GM21515 (cell line): ENCODE data around the gene POLK.
"Not testable (repeated sequence)": the region's sequence is repeated elsewhere in the genome, so short reads cannot be mapped to it uniquely, and the experiment has no call there.

Source experiments
- ATAC-seq: cut with Tn5 transposase; IDR thresholded peaks from one replicate; pipeline ENCODE4 v1.9.1; 2021; ENCODE audit not compliant: unreplicated experiment

The POLK gene

DNA sequence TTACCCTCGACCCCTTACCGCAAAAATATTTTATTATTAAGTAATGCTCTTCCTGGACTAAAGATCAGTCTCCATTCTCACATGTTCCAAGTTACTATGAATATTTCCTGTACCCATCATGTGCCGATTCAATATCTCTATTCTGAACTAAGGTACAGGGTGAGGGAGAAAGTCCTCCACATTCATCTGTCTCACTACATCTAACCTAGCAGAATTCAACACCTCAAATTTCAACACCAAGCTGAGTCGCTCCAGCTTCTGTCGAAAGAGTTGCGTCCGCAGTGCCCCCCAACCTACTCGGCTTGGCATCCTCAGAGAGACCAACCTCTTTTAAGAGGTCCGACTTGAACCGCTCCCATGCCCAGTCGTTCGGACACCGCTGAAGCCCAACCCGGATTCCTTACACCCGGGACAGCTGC is 1.3 kb upstream of the POLK start:
- ATAC-seq, result peak; percentile 3

DNA sequence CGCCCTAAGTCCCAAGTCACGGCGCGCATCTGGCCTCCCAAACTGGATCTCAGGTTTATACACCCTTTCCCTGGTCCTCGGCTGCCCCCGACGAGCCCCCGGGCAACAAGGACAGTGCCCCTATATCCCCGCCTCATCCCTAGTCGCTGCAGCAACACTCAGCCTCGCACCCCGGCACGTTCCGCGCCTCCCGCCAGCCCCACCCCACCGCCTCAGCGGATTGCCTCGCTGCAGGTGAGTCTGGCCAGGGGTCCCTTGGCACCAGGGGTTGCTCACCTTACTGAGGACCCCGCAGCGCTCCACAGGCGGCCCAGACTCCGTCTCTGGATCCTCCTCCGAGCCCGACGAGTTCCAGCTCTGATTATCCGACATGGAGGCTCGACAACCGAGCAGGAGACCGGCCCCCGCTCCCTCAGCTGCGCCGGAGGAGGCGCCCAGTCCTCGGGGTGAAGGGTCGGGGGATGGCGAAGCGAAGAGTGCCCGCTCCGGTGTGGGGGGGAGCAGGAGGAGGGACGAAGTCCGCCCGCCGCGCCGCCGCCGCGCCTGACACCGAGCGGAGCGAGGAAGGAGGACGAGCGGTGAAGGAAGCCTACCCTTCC is 756 bp upstream of the POLK start:
- ATAC-seq, result peak; percentile 28

DNA sequence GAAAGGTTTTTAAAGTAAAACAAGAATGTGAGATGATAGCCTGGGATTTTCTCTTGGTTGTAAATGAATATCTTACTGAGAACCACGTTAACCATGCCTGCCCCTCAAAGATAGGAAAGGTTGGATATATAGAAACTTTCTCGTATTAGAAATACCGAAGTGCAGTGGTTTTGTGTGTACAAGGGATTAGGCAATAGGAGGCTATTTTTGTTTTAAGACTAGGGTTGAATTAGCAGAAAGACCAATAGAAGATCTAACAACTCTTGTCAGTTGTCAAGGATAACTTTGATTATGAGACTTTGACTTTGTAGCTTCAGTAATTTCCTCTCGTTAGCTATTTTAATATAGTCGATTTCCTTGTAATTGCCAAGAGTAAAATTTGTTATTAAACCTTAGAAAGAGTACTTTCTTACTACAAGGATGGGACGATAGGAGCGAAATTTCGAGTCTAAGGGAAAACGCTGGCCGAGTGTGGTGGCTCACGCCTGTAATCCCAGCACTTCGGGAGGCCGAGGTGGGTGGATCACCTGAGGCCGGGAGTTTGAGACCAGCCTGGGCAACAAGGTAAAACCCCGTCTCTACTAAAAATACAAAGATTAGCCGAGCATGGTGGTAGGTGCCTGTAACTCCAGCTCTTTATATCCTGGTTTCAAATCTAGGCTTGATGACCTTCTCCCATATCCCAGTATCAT is 838 bp downstream of the POLK start:
- ATAC-seq, result no peak

DNA sequence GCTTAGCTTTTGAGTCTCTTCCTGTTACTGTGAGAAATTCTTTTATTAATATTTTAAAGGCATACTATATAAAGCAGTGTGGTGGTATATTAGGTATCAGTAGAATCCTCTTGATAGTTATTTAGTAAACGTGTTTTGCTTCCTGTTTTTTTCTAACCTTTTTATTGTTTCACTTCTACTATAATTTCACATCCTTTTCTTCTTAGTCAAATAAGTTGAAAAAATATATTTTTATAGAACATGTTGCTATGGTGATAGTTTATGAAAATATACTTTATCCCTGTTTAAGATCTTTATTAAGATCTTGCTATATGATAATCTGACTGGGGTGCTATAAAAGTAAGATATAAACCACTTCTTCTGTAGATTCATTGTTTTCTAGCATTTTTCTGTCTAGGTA is 2.1 kb downstream of the POLK start:
- no peak for ATAC-seq

DNA sequence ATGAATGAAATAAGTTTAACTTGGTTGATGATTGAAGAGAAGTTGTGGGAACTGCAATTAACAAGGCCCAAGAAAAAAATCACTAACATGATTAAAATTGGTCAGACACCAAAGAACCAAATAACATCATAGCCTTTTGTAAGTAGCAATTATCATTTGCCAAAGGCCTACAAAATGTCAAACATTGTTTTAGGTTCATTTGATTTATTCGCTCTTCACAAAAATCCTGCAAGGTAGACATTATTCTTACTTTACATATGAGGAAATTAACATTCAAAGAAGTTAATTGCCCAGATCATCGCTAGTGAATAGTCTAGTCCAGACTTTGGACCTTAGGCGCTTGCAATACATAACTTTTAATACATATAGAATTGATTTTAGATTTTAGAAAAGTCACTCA is 2.6 kb downstream of the POLK start:
- no peak for ATAC-seq

DNA sequence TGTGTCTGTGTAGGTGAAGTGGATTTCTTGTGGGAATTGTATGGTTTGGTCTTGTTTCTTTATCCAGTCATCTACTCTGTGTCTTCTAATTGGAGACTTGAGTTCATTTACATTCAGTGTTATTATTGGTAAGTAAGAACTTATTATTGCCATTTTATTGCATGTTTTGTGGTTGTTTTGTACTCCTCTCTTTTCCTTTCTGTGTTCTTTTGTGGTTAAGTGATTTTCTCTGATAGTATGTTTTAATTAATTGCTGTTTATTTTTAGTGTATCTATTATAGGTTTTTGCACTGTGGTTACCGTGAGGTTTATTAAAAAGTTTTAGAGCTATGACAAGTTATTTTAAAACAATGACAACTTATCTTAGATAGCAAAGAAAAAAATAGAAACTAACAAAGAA is 8.1 kb downstream of the POLK start:
- ATAC-seq, result no peak

DNA sequence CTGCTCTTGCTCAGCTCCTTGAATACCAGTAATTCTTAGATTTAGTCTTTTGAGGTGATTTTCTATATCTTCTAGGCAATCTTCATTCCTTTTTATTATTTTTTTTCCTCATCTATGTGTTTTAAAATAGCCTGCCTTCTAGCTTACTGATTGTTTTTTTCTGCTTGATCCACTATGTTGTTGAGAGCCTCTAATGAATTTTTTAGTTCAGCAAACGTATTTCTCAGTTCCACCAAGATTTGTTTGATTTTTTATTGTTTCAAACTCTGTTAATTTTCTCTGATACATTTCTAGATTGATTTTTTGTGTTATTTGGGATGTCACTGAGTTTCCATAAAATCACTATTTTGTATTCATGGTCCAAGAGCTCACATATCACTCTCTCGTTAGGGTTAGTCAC is 9.5 kb downstream of the POLK start:
- ATAC-seq, result no peak

DNA sequence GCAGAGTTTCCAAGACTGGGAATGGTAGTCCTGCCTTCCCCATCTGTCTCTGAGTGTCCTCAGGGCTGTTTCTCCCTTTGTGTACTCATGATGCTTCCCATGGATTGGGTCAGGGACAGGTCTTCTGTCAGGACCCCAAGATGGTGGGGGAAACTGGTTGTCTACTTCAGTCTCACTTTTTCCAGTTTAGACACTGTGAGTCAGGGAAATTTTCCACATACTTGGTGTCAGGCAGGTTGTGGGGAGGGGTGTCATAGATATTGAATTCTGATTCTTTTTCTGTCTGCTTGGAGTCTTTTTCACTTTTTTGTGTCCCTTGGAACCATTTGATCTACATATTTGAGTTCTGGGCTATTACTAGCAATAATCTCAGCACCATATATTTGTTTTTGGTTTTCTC is 10.3 kb downstream of the POLK start:
- no peak for ATAC-seq

DNA sequence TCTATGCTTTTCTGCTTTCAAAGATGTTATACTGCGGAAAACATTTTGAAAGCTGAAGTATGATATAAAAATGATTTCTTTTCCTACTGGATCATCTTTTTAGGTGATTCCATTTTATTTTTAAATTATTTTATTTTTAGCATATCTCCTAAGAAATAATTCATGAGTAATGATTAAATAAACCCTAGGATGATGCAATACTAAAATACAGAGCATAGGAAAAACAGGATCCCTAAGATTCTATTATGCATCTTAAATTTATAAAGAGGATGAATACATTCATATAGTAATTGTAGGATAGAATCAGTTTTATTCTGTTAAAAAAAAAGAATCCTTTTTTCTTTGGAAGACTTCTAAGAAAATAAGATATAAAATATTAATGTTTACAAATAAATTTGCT is 10.9 kb downstream of the POLK start:
- no peak for ATAC-seq

DNA sequence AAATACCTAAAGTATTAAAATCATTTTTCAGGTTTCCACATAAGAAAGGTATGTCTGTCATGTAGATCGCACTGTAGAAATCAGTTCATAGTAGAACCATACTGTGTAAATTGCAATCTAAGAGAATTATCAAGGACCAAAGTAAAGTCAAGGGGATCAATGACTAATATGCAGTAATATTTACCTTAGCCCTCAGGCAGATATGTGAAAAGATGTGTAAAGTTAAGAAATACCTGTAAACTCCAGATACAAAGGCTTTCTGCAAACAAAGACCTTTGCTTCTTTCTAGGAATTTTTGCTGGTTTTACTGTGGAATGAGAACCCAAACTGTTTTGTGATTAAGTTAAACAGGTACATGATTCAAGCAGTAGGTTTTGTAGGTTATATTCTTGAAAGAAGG is 11.6 kb downstream of the POLK start:
- ATAC-seq, result no peak

DNA sequence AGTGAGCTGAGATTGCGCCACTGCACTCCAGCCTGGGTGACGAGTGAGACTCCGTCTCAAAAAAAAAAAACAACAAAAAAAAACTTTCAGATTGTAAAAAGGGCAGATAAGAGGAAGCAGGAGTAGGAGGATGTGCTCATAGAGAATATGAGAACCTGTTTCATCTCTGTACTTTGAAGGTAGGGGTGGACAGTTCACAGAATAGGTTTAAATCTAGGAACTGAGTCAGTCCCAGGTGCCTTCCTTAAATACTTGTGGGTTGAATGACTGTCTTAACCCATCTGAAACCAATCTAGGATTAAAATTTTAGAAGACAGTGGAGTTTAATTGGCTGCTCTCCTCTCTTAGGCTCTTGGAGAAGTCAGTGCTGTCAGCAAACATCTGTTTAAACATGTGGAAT is 12.4 kb downstream of the POLK start:
- ATAC-seq, result peak; percentile 89

DNA sequence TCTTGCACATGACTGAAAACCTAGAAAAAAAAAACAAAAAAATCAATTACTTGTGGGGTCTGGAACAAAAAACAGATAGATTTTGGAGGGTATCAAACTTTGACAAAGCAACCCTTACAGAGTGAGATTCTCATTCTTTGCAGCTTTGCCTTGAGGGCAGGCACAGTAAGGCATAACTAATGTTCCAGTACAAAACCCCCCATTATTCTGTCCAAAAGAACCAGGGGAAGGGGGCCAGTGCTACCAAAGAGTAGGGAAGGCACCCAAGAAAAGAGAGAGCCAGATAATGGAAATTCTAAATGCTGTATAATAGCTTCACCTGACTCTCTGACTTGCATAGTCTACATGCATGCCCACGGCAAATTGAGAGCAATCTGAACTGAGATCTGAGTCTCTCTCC is 12.9 kb downstream of the POLK start:
- no peak for ATAC-seq

DNA sequence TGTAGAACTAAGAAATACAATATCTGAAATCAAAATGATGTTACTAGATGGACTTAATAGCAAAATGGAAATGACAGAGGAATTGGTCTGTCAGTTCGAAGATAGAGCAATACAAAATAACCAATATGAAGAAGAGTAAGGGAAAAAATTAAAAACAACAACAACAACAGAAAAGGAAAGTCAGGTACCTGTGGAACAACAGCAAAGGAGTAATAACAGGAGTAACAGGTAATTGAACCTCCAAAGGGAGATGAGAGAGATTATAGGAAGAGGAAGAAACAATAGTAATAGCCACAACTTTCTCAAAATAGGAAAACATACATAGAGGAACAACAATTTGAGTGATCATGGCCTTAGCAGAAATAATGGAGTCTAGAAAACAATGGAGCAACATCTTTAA is 13.7 kb downstream of the POLK start:
- ATAC-seq, result no peak

DNA sequence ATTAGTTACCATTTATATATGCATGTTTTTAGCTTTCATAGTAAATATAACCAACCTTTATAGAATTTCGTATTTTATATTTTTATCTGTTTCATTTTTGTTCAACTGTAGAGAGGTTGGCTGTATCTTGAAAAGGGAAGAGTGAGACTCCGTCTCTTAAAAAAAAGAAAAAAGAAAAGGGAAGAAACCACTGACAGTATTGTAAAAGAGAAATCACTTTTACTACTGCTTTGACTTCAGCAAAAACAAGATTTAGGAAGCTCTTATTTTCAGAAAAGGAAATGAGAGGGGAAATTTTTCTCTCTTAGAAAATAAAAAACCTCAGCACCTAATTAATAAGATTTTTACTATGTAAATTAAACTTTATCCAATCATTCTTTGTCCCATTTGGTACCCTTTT is 14.4 kb downstream of the POLK start:
- ATAC-seq, result no peak

DNA sequence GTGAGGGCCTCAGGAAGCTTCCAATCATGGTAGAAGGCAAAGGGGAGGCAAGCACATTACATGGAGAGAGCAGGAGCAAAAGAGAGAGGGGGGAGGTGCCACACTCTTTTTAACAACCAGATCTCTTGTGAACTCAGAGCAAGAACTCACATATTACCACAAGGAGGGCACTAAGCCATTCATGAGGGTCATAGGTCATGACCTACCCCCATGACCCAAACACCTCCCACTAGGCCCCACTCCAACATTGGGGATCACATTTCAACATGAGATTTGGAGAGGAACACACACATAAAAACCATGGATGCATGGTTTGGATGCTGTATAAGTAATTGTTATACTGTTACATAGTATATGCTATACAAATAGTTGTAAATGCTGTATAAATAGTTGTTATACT is 17.5 kb downstream of the POLK start:
- ATAC-seq, result no peak

DNA sequence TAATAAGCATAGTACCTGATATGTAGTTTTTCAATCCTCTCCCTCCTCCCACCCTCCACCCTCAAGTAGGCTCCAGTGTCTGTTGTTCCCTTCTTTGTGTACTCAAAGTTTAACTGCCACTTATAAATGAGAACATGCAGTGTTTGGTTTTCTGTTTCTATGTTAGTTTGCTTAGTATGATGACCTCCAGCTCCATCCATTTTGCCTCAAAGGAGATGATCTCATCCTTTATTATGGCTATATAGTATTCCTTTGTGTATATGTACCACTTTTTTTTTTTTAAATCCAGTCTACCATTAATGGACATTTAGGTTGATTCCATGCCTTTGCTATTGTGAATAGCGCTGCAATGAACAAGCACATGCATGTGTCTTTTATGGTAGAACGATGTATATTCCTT is 20.5 kb downstream of the POLK start:
- ATAC-seq, result no peak

DNA sequence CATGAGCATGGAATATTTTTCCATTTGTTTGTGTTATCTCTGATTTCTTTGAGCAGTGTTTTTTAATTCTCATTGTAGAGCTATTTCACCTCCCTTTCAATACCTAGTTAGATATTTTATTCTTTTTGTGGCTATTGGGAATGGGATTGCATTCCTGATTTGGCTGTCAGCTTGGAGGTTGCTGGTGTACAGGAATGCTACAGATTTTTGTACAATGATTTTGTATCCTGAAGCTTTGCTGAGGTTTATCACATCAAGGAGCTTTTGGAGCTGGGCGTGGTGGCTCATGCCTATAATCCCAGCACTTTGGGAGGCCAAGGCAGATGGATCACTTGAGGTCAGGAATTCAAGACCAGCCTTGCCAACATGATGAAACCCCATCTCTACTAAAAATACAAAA is 22.0 kb downstream of the POLK start:
- ATAC-seq, result not testable (repeated sequence)

DNA sequence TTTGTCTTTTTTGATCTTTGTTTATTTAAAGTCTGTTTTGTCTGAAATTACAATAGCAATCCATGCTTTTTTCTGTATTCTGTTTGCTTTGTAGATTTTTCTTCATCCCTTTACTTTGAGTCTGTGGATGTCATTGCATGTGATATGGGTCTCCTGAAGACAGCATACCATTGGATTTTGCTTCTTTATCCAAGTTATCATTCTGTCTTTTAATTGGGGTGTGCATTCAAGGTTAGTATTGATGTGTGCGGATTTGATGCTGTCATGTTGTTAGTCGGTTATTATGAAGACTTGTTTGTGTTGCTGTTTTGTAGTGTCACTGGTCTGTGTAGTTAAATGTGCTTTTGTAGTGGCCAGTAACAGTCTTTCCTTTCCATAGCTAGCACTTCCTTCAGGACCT is 23.0 kb downstream of the POLK start:
- ATAC-seq, result no peak

DNA sequence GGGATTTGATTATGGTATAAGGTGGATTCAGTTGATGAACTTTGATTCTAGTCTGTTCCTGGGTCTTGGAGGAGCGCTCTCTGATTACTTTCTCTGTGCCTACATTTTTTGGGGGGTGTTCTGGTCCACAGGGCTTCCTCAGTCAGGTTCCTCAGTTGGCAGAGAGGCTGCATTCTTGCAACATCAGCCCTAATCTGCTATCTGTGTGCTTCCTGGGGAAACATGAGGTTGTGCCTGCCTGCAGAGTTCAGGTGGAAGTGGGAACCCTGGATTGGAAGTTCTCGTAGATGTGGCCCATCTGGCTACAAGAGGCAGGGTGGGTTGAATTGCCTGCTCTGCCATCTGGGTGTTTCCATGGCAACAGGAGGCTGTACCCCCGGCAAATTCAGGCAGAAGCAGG is 24.5 kb downstream of the POLK start:
- no peak for ATAC-seq

DNA sequence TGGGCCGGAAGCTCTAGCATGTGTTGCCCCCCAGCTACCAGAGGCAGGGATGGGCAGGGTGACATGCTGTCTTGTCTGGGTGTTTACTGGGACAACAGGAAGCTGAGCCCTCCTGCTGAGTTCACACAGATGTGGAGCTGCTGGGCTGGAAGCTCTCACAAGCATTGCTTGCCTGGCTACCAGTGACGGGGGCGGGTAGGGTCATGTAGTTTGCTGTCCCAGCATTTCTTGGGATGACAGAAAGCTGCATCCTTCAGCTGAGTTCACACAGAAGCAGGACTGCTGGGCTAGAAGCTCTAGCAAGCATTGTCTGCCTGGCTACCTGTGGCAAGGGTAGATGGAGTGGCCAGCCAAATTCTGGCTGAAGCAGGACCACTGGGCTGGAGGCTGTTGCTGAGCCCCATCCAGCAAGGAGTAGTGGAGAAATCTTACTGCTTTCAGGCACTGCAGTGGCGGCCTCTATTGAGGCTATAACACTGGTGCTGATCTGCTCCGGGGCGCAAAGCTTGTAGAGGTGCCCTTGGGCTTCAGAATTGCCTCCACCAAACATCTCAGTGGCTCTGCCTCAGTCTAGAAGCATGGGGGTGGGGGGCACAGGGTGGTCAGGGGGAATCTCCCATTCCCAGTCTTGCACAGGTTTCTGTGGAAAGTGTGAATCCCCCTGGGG is 25.1 kb downstream of the POLK start:
- no peak for ATAC-seq

DNA sequence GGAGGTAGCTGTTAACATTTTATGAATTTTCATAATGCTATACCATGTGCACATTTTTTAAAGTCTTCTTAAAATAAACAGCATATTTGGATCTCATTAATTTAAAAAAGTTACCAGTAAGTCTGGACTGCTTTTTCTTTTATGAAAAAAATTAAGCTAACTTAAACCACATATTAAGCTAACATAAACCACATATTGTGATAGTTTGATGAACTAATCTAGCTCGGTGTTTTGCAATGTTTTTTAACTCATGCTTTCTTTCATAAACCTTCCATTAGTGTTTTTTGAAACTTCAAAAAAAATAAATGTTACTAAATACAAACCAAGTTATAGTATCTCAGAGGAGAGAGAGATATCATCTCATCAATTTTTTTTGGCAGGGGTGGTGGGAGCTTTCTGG is 26.5 kb downstream of the POLK start:
- ATAC-seq, result no peak

DNA sequence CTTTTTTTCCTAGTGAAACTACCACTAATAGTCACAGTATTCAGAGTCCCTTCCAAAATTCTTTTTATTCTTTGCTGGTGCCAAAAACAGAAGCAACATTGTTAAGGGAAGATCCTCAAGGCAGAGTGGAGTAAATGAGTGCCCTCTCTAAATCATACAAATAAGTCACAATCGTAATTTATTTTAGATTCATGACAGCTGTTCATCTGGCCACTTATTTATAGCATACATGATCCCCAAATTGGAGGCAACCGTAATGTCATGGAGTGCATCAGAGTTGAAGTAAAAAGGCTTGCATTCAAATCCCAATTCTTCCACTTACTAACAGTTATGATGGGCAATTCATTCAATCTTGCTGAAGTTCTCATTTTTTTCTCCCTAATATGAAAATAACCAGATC is 33.4 kb downstream of the POLK start:
- no peak for ATAC-seq

DNA sequence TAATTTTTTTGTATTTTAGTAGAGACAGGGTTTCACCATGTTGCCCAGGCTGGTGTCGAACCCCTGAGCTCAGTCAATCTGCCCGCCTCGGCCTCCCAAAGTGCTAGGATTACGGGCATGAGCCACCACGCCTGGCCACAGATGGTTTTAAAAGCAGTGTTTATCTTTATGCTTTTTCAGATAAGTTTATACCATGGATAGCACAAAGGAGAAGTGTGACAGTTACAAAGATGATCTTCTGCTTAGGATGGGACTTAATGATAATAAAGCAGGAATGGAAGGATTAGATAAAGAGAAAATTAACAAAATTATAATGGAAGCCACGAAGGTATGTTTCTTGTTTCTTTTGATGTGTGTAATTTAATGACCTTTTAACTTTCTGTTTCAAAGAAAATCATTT is 35.1 kb downstream of the POLK start:
- ATAC-seq, result no peak
